K562 (cell line): ENCODE data around the gene HES4. TPM values are rescaled to one million over a fixed set of nuclear protein-coding genes. Genes with fewer than 3 reads are reported as not detected.

ENCODE experiments used
- ATAC-seq: fragments of 200-7000 bp; cut with Tn5 transposase; 3 replicates; pipeline ENCODE4 v1.9.1; 2020; ENCODE audit warnings: moderate library complexity
- BruUV-seq: library from RNA; stranded (reverse); fragments of 400-500 nt; replicated peaks from 2 replicates; lab custom pipeline; 2021; lab: Mats Ljungman, UMichigan
- CTCF ChIA-PET: fragments of 300-600 bp; formaldehyde crosslinking; extraction: SDS; loops from one replicate; lab custom pipeline; 2021; ENCODE audit warnings: low intra/inter-chr PET ratio; lab: Yijun Ruan, JAX
- POLR2A ChIA-PET: fragments of 300-600, 350-650 bp; sonication (Branson Sonifier 250); formaldehyde crosslinking; extraction: SDS; loops from one replicate; lab custom pipeline; 2021; ENCODE audit warnings: antibody characterized with exemption, inconsistent platforms; lab: Yijun Ruan, JAX
- DNase-seq, 4 experiments: peaks; one replicate each; pipeline versions ENCODE4 v3.0.0 to v3.0.0-alpha.2; 2011 to 2018; ENCODE audit warnings: low spot score in 3 of 4, mixed read lengths in 3 of 4; ENCODE audit errors: extremely low read depth in 1 of 4
- FAIRE-seq: peaks from 2 replicates; lab custom pipeline; 2011; peaks lifted over from hg19 to GRCh38; lab: Jason Lieb, UNC
- H2AFZ ChIP-seq: 2 replicates; pipeline ENCODE4 v1.6.0; 2011; ENCODE audit warnings: low read depth, low read length, control low read depth, inconsistent platforms
- H3K27ac ChIP-seq: fragments of 200-600 bp; 3 replicates; pipeline ENCODE4 v1.8.0; 2011; ENCODE audit warnings: low read depth, mild to moderate bottlenecking, control low read depth, inconsistent platforms, low read length, moderate library complexity, mixed read lengths; ENCODE audit errors: extremely low read depth
- H3K27me3 ChIP-seq, 2 experiments: fragments of 300-600 bp in 1 of 2; 2 replicates in 1 of 2; 3 replicates in 1 of 2; pipeline versions ENCODE4 v1.6.0 to v1.8.0; 2011; ENCODE audit warnings: inconsistent platforms in 2 of 2, low read length in 2 of 2, mild to moderate bottlenecking in 1 of 2, mixed read lengths in 1 of 2, moderate library complexity in 1 of 2; ENCODE audit not compliant: control insufficient read depth in 2 of 2, insufficient read depth in 2 of 2
- H3K36me3 ChIP-seq: fragments of 300-600 bp; 3 replicates; pipeline ENCODE4 v1.8.0; 2011; ENCODE audit warnings: mild to moderate bottlenecking, low read length, inconsistent platforms; ENCODE audit not compliant: control insufficient read depth, insufficient read depth
- H3K4me1 ChIP-seq, 2 experiments: fragments of 200-600 bp in 1 of 2; replicated peaks in 1 of 2; 2 replicates in 1 of 2; 3 replicates in 1 of 2; pipeline versions ENCODE4 v1.5.1 to v1.8.0; 2011; ENCODE audit warnings: inconsistent platforms in 2 of 2, low read length in 2 of 2, mild to moderate bottlenecking in 1 of 2, mixed read lengths in 1 of 2, moderate library complexity in 1 of 2; ENCODE audit not compliant: control insufficient read depth in 2 of 2, insufficient read depth in 2 of 2
- H3K4me2 ChIP-seq: 2 replicates; pipeline ENCODE4 v1.6.1; 2011; ENCODE audit warnings: low read length, control low read depth, inconsistent platforms, mixed read lengths; ENCODE audit not compliant: insufficient read depth
- H3K4me3 ChIP-seq: fragments of 200-600 bp; sonication (generic), shearing (Covaris generic); 2 replicates; pipeline ENCODE4 v1.5.1; 2016; ENCODE audit warnings: control low read depth, inconsistent platforms
- H3K79me2 ChIP-seq: fragments of 200-600 bp; 3 replicates; pipeline ENCODE4 v1.8.0; 2011; ENCODE audit warnings: low read length, inconsistent platforms; ENCODE audit not compliant: control insufficient read depth, insufficient read depth
- H3K9ac ChIP-seq, 2 experiments: 2 replicates each; pipeline versions ENCODE4 v1.6.0 to v1.6.1; 2011; ENCODE audit warnings: low read depth in 2 of 2, low read length in 2 of 2, control low read depth in 1 of 2, inconsistent platforms in 1 of 2, mild to moderate bottlenecking in 1 of 2, mixed read lengths in 1 of 2; ENCODE audit not compliant: insufficient read depth in 1 of 2
- H3K9me1 ChIP-seq: one replicate; pipeline ENCODE4 v1.6.0; 2011; ENCODE audit warnings: inconsistent platforms, mild to moderate bottlenecking, low read length, moderate library complexity; ENCODE audit not compliant: control insufficient read depth, insufficient read depth
- H3K9me3 ChIP-seq: replicated peaks from 2 replicates; pipeline ENCODE4 v1.5.1; 2011; ENCODE audit warnings: low read depth, low read length, inconsistent platforms; ENCODE audit not compliant: control insufficient read depth, insufficient read depth
- H4K20me1 ChIP-seq: replicated peaks from 2 replicates; pipeline ENCODE4 v1.6.1; 2011; ENCODE audit warnings: low read length, inconsistent platforms, mixed read lengths; ENCODE audit not compliant: control insufficient read depth, insufficient read depth
- CHD2 ChIP-seq: IDR thresholded peaks from 2 replicates; pipeline ENCODE4 v1.6.1; 2011; ENCODE audit warnings: low read depth, low read length
- ETS2 ChIP-seq: IDR thresholded peaks from 2 replicates; pipeline ENCODE4 v1.6.1; 2016; ENCODE audit warnings: borderline replicate concordance, missing genetic modification characterization, mild to moderate bottlenecking, moderate library complexity, missing compliant biosample characterization; ENCODE audit not compliant: poor library complexity, severe bottlenecking
- FIP1L1 ChIP-seq: fragments of 200-400 bp; formaldehyde crosslinking; IDR thresholded peaks from 2 replicates; pipeline ENCODE4 v1.6.1; 2018; ENCODE audit warnings: mild to moderate bottlenecking, low read depth, low read length; ENCODE audit not compliant: poor library complexity, severe bottlenecking
- FOXK2 ChIP-seq, 2 experiments: fragments of 450-650 bp; IDR thresholded peaks in 1 of 2; conservative IDR thresholded peaks in 1 of 2; 2 replicates each; pipeline ENCODE4 v1.6.1; 2016; ENCODE audit warnings: low read depth in 2 of 2, mild to moderate bottlenecking in 1 of 2
- MEF2A ChIP-seq: IDR thresholded peaks from 2 replicates; pipeline ENCODE4 v1.6.1; 2011; ENCODE audit warnings: low read depth, mild to moderate bottlenecking, low read length, moderate library complexity; ENCODE audit not compliant: control insufficient read depth
- NONO ChIP-seq, 2 experiments: fragments of 200-400 bp in 1 of 2; fragments of 450-650 bp in 1 of 2; formaldehyde crosslinking in 1 of 2; IDR thresholded peaks; 2 replicates each; pipeline ENCODE4 v1.6.1; 2017; ENCODE audit warnings: low read depth in 2 of 2, mild to moderate bottlenecking in 2 of 2, moderate library complexity in 2 of 2, low read length in 1 of 2
- PHB2 ChIP-seq: fragments of 450-650 bp; IDR thresholded peaks from 2 replicates; pipeline ENCODE4 v1.6.1; 2017; ENCODE audit warnings: low read depth
- RHOXF2B ChIP-seq: fragments of 250-450 bp; sonication (Bioruptor Pico); conservative IDR thresholded peaks from 2 replicates; pipeline ENCODE4 v1.5.1; 2021
- YBX1 ChIP-seq: fragments of 450-650 bp; IDR thresholded peaks from 2 replicates; pipeline ENCODE4 v1.7.1; 2016; ENCODE audit warnings: mild to moderate bottlenecking
- ZFX ChIP-seq: sonication (generic); formaldehyde crosslinking; IDR thresholded peaks from 2 replicates; pipeline ENCODE4 v1.8.0; 2022; ENCODE audit warnings: mild to moderate bottlenecking, missing genetic modification reagents, moderate library complexity
- ZKSCAN3 ChIP-seq: fragments of 250-450 bp; sonication (Bioruptor Pico); IDR thresholded peaks from 2 replicates; pipeline ENCODE4 v1.4.0; 2020
- ZNF77 ChIP-seq: fragments of 250-450 bp; sonication (Bioruptor Pico); IDR thresholded peaks from 2 replicates; pipeline ENCODE4 v1.5.0; 2020
- WGBS: fragments of 100-300 bp; shearing (Covaris generic); methylation state at CpG from one replicate; pipeline ENCODE4 v1.1.6; 2016; ENCODE audit warnings: low coverage, mixed read lengths; ENCODE audit not compliant: insufficient coverage; ENCODE audit errors: missing lambda C conversion rate; 5-methylcytosine and 5-hydroxymethylcytosine counted together
- in situ Hi-C: fragments of 300-500 bp; cut with MboI; formaldehyde crosslinking; loops from 4 replicates; pipeline ENCODE4 v1.15.0; 2018; ENCODE audit warnings: inconsistent platforms, mixed read lengths
- intact Hi-C: fragments of 100-400 bp; cut with micrococcal nuclease; formaldehyde crosslinking; loops from 2 replicates; pipeline ENCODE4 v1.14.2; 2022
- polyA plus RNA-seq, 8 experiments: library from polyadenylated mRNA; depleted of rRNA in 4 of 8; stranded (reverse) in 5 of 8; unstranded in 3 of 8; fragments of >200 nt; fragmentation: Nextera tagmentation in 2 of 8; fragmentation: Illumina TruSeq in 1 of 8; extraction: Ambion mirVana in 2 of 8; extraction: Trizol in 1 of 8; gene quantifications; 2 replicates each; pipeline versions ENCODE4 v1.2.1 to v1.2.3, GENCODE V29; 2011 to 2014; ENCODE audit warnings: inconsistent platforms in 1 of 8, missing spikeins in 1 of 8
- total RNA-seq, 7 experiments: library from RNA; depleted of rRNA in 6 of 7; stranded (reverse); fragments of >200 nt in 6 of 7; fragmentation: Illumina TruSeq in 2 of 7; extraction: Trizol in 2 of 7; gene quantifications; 2 replicates each; pipeline versions ENCODE4 v1.2.1 to v1.2.3, GENCODE V29; 2011 to 2021; ENCODE audit warnings: low replicate concordance in 1 of 7
- TF ChIP-seq, protein P1 (sequence below): fragments of 450-650 bp; IDR thresholded peaks from 2 replicates; pipeline ENCODE4 v1.6.1; 2016; ENCODE audit warnings: borderline replicate concordance
- TF ChIP-seq, protein P2 (sequence below): fragments of 450-650 bp; formaldehyde crosslinking; IDR thresholded peaks from 2 replicates; pipeline ENCODE4 v1.4.0; 2022; ENCODE audit warnings: mild to moderate bottlenecking, moderate library complexity
- TF ChIP-seq, protein P3 (sequence below): sonication (generic); formaldehyde crosslinking; IDR thresholded peaks from 2 replicates; pipeline ENCODE4 v1.8.0; 2022; ENCODE audit warnings: missing genetic modification reagents, mild to moderate bottlenecking, moderate library complexity, borderline replicate concordance

Gene HES4
- total and polyA plus RNA-seq, 9 of the 15 experiments (the other 6 are each of a cell fraction or from before 2014, with no cell fraction given) = 0.21 to 43.7 (median 5.3) TPM; not detected in 2

DNA sequence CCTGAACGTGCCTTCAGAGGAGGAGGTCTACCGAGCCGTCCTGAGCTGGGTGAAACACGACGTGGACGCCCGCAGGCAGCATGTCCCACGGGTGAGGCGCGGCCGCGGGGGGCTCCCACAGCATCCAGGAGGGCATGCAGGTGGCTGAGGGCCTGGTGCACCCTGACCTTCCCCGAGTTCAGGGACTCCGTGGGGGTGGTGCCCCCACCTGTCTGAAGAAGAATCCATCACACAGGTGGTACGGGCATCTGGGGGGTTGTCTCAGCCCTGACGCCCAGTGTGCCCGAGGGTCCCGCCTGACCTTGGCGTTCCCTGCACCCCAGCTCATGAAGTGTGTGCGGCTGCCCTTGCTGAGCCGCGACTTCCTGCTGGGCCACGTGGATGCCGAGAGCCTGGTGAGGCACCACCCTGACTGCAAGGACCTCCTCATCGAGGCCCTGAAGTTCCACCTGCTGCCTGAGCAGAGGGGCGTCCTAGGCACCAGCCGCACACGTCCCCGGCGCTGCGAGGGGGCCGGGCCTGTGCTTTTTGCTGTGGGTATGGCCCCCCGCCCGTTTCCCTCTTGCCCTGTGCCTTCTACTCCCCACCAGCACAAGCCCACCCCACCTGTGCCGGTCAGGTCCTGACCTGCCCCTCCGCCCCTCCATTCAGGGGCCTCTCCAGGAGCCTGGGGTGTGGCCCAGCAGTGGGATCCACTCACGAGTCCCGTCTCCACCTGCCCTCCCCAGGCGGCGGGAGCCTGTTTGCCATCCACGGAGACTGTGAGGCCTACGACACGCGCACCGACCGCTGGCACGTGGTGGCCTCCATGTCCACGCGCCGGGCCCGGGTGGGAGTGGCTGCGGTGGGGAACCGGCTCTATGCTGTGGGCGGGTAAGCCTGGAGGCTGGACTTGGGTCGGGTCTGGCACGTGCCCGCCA is 37.3 kb downstream of the HES4 start (continued):
- TF ChIP-seq, protein P1, sequence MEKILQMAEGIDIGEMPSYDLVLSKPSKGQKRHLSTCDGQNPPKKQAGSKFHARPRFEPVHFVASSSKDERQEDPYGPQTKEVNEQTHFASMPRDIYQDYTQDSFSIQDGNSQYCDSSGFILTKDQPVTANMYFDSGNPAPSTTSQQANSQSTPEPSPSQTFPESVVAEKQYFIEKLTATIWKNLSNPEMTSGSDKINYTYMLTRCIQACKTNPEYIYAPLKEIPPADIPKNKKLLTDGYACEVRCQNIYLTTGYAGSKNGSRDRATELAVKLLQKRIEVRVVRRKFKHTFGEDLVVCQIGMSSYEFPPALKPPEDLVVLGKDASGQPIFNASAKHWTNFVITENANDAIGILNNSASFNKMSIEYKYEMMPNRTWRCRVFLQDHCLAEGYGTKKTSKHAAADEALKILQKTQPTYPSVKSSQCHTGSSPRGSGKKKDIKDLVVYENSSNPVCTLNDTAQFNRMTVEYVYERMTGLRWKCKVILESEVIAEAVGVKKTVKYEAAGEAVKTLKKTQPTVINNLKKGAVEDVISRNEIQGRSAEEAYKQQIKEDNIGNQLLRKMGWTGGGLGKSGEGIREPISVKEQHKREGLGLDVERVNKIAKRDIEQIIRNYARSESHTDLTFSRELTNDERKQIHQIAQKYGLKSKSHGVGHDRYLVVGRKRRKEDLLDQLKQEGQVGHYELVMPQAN = no peak

DNA sequence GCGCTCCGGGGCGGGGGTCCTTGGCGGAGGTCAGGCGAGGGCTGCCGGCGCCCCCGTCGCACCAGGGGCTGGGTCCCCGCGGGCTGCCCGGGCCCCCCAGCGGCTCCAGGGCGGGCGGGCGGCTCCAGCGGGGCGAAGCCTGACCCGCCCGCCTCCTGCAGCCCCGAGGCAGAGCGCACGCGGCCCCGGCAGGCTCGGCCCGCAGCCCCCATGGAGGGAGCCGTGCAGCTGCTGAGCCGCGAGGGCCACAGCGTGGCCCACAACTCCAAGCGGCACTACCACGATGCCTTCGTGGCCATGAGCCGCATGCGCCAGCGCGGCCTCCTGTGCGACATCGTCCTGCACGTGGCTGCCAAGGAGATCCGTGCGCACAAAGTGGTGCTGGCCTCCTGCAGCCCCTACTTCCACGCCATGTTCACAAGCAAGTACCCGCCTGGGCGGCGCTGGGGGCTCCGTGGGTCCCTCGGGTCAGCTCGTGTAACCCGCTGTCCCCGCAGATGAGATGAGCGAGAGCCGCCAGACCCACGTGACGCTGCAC is 38.7 kb downstream of the HES4 start:
- no peaks in the 10 kb centered on the region for H3K9me3 ChIP-seq
- 45% methylated on average over 32 of the region's 56 CpGs for WGBS
- H3K4me2 ChIP-seq = peak overlapping the region; percentile 79
- H3K9me1 ChIP-seq = no peaks in the 10 kb centered on the region
- H3K27me3 ChIP-seq = no peaks in the 10 kb centered on the region
- in situ Hi-C loops (no loop called here), intact Hi-C loops (no loop called here)
- ATAC-seq = peak; percentile 16; the same call in 2 of the 3 replicates
- H3K4me1 ChIP-seq = peaks cover 19 to 84% of the 10 kb centered on the region in 2 experiments
- peaks cover 5% of the 10 kb centered on the region for H4K20me1 ChIP-seq
- no TSS peak for BruUV-seq
- peak overlapping the region; percentile 68 to 94; a peak in 3 of 4 replicates for H3K9ac ChIP-seq
- DNase-seq = peak; percentile 50 to 77 (median 72)
- peak overlapping the region; percentile 65 for H2AFZ ChIP-seq
- POLR2A ChIA-PET = interaction anchor here (0.6 to 1.3 kb wide), 2 partner anchors 41 to 110 kb away, joined by 3 read pairs; no protein-coding TSS in a partner anchor
- FAIRE-seq = peak; percentile 35
- H3K4me3 ChIP-seq = peak overlapping the region; percentile 72
- peaks cover 41% of the 10 kb centered on the region for H3K79me2 ChIP-seq
- peak overlapping the region; percentile 71; the same call in 1 of the 3 replicates for H3K27ac ChIP-seq
- CTCF ChIA-PET = interaction anchor here (0.8 kb wide), 1 partner anchor 57 kb away, joined by 4 read pairs; no protein-coding TSS in a partner anchor
- peaks cover 59% of the 10 kb centered on the region for H3K36me3 ChIP-seq
- TF ChIP-seq FOXK2 (conservative IDR thresholded peaks at IDR 0.05 in 1 of 2, IDR thresholded peaks at IDR 0.05 in 1 of 2; ENCODE audit: low read depth in 2 of 2) (no peak), ZFX (CRISPR knock-in tag) (peak; percentile 6; the same call in 1 of the 2 replicates), YBX1 (no peak), ZKSCAN3 (CRISPR knock-in tag) (no peak), ETS2 (tag) (no peak), NONO (IDR thresholded peaks at IDR 0.05; ENCODE audit: low read depth in 2 of 2, low read length in 1 of 2) (no peak), FIP1L1 (peak; percentile 40), PHB2 (no peak), ZNF77 (CRISPR knock-in tag) (no peak), CHD2 (no peak), MEF2A (no peak), RHOXF2B (CRISPR knock-in tag) (no peak)
- TF ChIP-seq, protein P2, sequence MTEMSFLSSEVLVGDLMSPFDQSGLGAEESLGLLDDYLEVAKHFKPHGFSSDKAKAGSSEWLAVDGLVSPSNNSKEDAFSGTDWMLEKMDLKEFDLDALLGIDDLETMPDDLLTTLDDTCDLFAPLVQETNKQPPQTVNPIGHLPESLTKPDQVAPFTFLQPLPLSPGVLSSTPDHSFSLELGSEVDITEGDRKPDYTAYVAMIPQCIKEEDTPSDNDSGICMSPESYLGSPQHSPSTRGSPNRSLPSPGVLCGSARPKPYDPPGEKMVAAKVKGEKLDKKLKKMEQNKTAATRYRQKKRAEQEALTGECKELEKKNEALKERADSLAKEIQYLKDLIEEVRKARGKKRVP (CRISPR knock-in tag) = no peak
- TF ChIP-seq, protein P3, sequence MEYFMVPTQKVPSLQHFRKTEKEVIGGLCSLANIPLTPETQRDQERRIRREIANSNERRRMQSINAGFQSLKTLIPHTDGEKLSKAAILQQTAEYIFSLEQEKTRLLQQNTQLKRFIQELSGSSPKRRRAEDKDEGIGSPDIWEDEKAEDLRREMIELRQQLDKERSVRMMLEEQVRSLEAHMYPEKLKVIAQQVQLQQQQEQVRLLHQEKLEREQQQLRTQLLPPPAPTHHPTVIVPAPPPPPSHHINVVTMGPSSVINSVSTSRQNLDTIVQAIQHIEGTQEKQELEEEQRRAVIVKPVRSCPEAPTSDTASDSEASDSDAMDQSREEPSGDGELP (CRISPR knock-in tag) = peak; percentile 70; the same call in 1 of the 2 replicates
